Astrocyte (in vitro differentiated cells and primary cell): ENCODE measurements around the gene PTPRZ1.

Source experiments
- EZH2 ChIP-seq: IDR thresholded peaks from 2 replicates; pipeline ENCODE4 v1.6.1; 2012; ENCODE audit warnings: mild to moderate bottlenecking, low read length, inconsistent platforms; ENCODE audit not compliant: insufficient read depth
- TF ChIP-seq, protein P1 (sequence below): IDR thresholded peaks from 2 replicates; pipeline ENCODE4 v1.5.1; 2011; ENCODE audit warnings: low read depth, mild to moderate bottlenecking, inconsistent platforms, low read length, moderate library complexity; ENCODE audit not compliant: insufficient read depth

DNA sequence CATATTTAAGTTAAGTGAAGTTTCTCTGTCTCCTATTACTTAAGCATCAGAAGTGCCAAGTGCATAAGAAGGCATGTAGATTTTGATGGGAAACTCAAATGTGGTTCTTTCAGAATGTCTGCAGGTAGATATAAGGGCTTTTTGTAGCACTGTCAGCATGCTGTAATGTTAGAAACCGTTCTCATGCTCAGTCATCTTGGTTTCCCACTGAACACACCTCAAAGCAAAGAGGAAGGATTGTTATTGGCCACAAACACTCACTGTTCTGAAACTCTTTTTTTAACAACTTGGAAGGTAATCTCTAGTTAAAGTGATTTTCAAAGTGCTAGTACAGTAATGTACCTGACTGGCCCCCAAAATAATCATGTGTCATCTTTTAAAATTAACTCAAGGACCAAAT is 145.1 kb downstream of the PTPRZ1 start:
- TF ChIP-seq, protein P1, sequence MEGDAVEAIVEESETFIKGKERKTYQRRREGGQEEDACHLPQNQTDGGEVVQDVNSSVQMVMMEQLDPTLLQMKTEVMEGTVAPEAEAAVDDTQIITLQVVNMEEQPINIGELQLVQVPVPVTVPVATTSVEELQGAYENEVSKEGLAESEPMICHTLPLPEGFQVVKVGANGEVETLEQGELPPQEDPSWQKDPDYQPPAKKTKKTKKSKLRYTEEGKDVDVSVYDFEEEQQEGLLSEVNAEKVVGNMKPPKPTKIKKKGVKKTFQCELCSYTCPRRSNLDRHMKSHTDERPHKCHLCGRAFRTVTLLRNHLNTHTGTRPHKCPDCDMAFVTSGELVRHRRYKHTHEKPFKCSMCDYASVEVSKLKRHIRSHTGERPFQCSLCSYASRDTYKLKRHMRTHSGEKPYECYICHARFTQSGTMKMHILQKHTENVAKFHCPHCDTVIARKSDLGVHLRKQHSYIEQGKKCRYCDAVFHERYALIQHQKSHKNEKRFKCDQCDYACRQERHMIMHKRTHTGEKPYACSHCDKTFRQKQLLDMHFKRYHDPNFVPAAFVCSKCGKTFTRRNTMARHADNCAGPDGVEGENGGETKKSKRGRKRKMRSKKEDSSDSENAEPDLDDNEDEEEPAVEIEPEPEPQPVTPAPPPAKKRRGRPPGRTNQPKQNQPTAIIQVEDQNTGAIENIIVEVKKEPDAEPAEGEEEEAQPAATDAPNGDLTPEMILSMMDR: no peak
- no peak for TF ChIP-seq EZH2
